Measurements from ENCODE around the gene RARA.

Gene RARA

GRCh38 chr17:40354221-40355122, 45.5 kb downstream of the RARA start:
- no peak overlapping the region for H3K4me3 ChIP-seq (ENCODE audit: low read depth, low read length)
- no peak for TF ChIP-seq CTCF (IDR thresholded peaks at IDR 0.05; ENCODE audit: low read depth, low read length)

- peak; percentile 89 for TF ChIP-seq CTCF (IDR thresholded peaks at IDR 0.05; ENCODE audit: low read depth, low read length)
- H3K4me3 ChIP-seq (ENCODE audit: low read depth, low read length): no peak overlapping the region
These were observed 46.3 kb downstream of the RARA start for GRCh38 chr17:40355123-40355803.

- no peak for TF ChIP-seq CTCF (IDR thresholded peaks at IDR 0.05; ENCODE audit: low read depth, low read length)
- H3K4me3 ChIP-seq (ENCODE audit: low read depth, low read length): no peak overlapping the region
These were observed 47.1 kb downstream of the RARA start for GRCh38 chr17:40355804-40356758.

- no peak overlapping the region for H3K4me3 ChIP-seq (ENCODE audit: low read depth, low read length)
- TF ChIP-seq CTCF (IDR thresholded peaks at IDR 0.05; ENCODE audit: low read depth, low read length): no peak
These were observed 48.3 kb downstream of the RARA start for GRCh38 chr17:40356990-40357881.

- peak; percentile 82 for TF ChIP-seq CTCF (IDR thresholded peaks at IDR 0.05; ENCODE audit: low read depth, low read length)
- peak overlapping the region; percentile 27 for H3K4me3 ChIP-seq (ENCODE audit: low read depth, low read length)
These were observed 49.5 kb downstream of the RARA start for GRCh38 chr17:40358323-40359038.

GRCh38 chr17:40360091-40360490, 51.1 kb downstream of the RARA start:
- H3K4me3 ChIP-seq (ENCODE audit: low read depth, low read length): no peak overlapping the region
- no peak for TF ChIP-seq CTCF (IDR thresholded peaks at IDR 0.05; ENCODE audit: low read depth, low read length)

Data from WI38 (cell line).